HCT116 (cell line): ENCODE data around the gene HEG1. TPM values are rescaled to one million over a fixed set of nuclear protein-coding genes. Genes with fewer than 3 reads are reported as not detected.

Experiments used
- ATAC-seq: fragments of 200-7000 bp; cut with Tn5 transposase; 2 replicates; pipeline ENCODE4 v1.9.1; 2020; ENCODE audit warnings: mild to moderate bottlenecking, moderate library complexity
- BruUV-seq: library from RNA; stranded (reverse); fragments of 400-500 nt; replicated peaks from 2 replicates; lab custom pipeline; 2021; lab: Mats Ljungman, UMichigan
- CTCF ChIA-PET: fragments of 300-600 bp; sonication (Branson Sonifier 250); formaldehyde crosslinking; loops from one replicate; lab custom pipeline; 2021; ENCODE audit warnings: antibody characterized with exemption; lab: Charles Lee
- POLR2A ChIA-PET: fragments of 300-600, 350-600 bp; sonication (Branson Sonifier 250); formaldehyde crosslinking; loops from one replicate; lab custom pipeline; 2021; ENCODE audit warnings: antibody characterized with exemption; lab: Charles Lee
- RAD21 ChIA-PET, 2 experiments: fragments of 300-600 bp; sonication (Branson Sonifier 250); formaldehyde crosslinking; loops; one replicate each; lab custom pipeline; 2023; ENCODE audit warnings: low total read pairs in 2 of 2; ENCODE audit not compliant: uncharacterized antibody in 2 of 2, unreplicated experiment in 2 of 2, low non-redundant PET in 1 of 2; lab: Charles Lee
- DNase-seq: peaks from one replicate; pipeline ENCODE4 v3.0.0-alpha.2; 2010; ENCODE audit warnings: low read depth, low spot score
- H2AFZ ChIP-seq: fragments of 200-600 bp; shearing (Covaris generic), sonication (generic); 2 replicates; pipeline ENCODE4 v1.6.1; 2017; ENCODE audit warnings: low read depth, mixed run types, mixed read lengths, antibody characterized with exemption, low read length; ENCODE audit not compliant: poor library complexity, severe bottlenecking
- H3K27ac ChIP-seq: 2 replicates; pipeline ENCODE4 v1.5.1; 2012; ENCODE audit warnings: low read depth, low read length
- H3K27me3 ChIP-seq: fragments of 200-600 bp; sonication (generic); 2 replicates; pipeline ENCODE4 v1.6.1; 2016; ENCODE audit warnings: mixed run types, low read length, mixed read lengths; ENCODE audit not compliant: insufficient read depth
- H3K36me3 ChIP-seq, 2 experiments: fragments of 200-500 bp in 1 of 2; fragments of 200-600 bp in 1 of 2; sonication (Bioruptor generic) in 1 of 2; sonication (generic) in 1 of 2; 2 replicates each; pipeline versions ENCODE4 v1.5.1 to v1.6.1; 2014 to 2016; ENCODE audit warnings: low read length in 2 of 2, inconsistent platforms in 1 of 2, mixed read lengths in 1 of 2, mixed run types in 1 of 2; ENCODE audit not compliant: insufficient read depth in 2 of 2, control insufficient read depth in 1 of 2
- H3K4me1 ChIP-seq, 2 experiments: fragments of 200-600 bp in 1 of 2; sonication (generic) in 1 of 2; 2 replicates each; pipeline versions ENCODE4 v1.5.1 to v1.6.1; 2012 to 2017; ENCODE audit warnings: low read length in 2 of 2, inconsistent platforms in 1 of 2, mild to moderate bottlenecking in 1 of 2, mixed read lengths in 1 of 2, mixed run types in 1 of 2, moderate library complexity in 1 of 2; ENCODE audit not compliant: insufficient read depth in 2 of 2, control insufficient read depth in 1 of 2
- H3K4me2 ChIP-seq: fragments of 200-600 bp; sonication (generic); 2 replicates; pipeline ENCODE4 v1.6.1; 2017; ENCODE audit warnings: mixed run types, low read length, mixed read lengths
- H3K4me3 ChIP-seq, 2 experiments: fragments of 200-600 bp in 1 of 2; sonication (generic) in 1 of 2; replicated peaks in 1 of 2; 2 replicates each; pipeline ENCODE4 v1.5.1; 2011 to 2016; ENCODE audit warnings: low read length in 2 of 2, control low read depth in 1 of 2, low read depth in 1 of 2, mild to moderate bottlenecking in 1 of 2, mixed read lengths in 1 of 2, mixed run types in 1 of 2
- H3K79me2 ChIP-seq: fragments of 200-600 bp; sonication (generic); 2 replicates; pipeline ENCODE4 v1.6.1; 2017; ENCODE audit warnings: mild to moderate bottlenecking, mixed run types, low read length, moderate library complexity, mixed read lengths; ENCODE audit not compliant: insufficient read depth
- H3K9ac ChIP-seq: fragments of 200-600 bp; sonication (generic); 2 replicates; pipeline ENCODE4 v1.6.1; 2016; ENCODE audit warnings: low read length, mixed read lengths
- H3K9me2 ChIP-seq: fragments of 200-600 bp; sonication (generic), shearing (Covaris generic); 2 replicates; pipeline ENCODE4 v1.6.1; 2017; ENCODE audit warnings: mixed run types, mild to moderate bottlenecking, moderate library complexity; ENCODE audit not compliant: insufficient read depth
- H3K9me3 ChIP-seq, 2 experiments: fragments of 200-500 bp in 1 of 2; fragments of 200-600 bp in 1 of 2; sonication (Bioruptor generic) in 1 of 2; sonication (generic) in 1 of 2; 2 replicates each; pipeline ENCODE4 v1.6.1; 2014 to 2017; ENCODE audit warnings: low read length in 2 of 2, mixed read lengths in 2 of 2, inconsistent platforms in 1 of 2, low read depth in 1 of 2, mild to moderate bottlenecking in 1 of 2, mixed run types in 1 of 2, moderate library complexity in 1 of 2; ENCODE audit not compliant: control insufficient read depth in 1 of 2, insufficient read depth in 1 of 2
- H4K20me1 ChIP-seq: fragments of 200-600 bp; sonication (generic), shearing (Covaris generic); 2 replicates; pipeline ENCODE4 v1.6.1; 2017; ENCODE audit warnings: mixed run types, mild to moderate bottlenecking, moderate library complexity; ENCODE audit not compliant: insufficient read depth
- ATF3 ChIP-seq: IDR thresholded peaks from 2 replicates; pipeline ENCODE4 v1.6.1; 2012
- CBX3 ChIP-seq: IDR thresholded peaks from 2 replicates; pipeline ENCODE4 v1.6.1; 2012; ENCODE audit warnings: low read depth
- CTCF ChIP-seq, 3 experiments: fragments of 200-600 bp in 1 of 3; sonication (generic) in 1 of 3; IDR thresholded peaks in 2 of 3; conservative IDR thresholded peaks in 1 of 3; 2 replicates each; pipeline ENCODE4 v1.5.1; 2012 to 2017; ENCODE audit warnings: low read depth in 2 of 3, low read length in 2 of 3, antibody characterized with exemption in 1 of 3, borderline replicate concordance in 1 of 3, control low read depth in 1 of 3, mild to moderate bottlenecking in 1 of 3, mixed read lengths in 1 of 3, mixed run types in 1 of 3, moderate library complexity in 1 of 3; ENCODE audit not compliant: insufficient read depth in 1 of 3
- EGR1 ChIP-seq: IDR thresholded peaks from 2 replicates; pipeline ENCODE4 v1.6.1; 2012; ENCODE audit warnings: low read depth
- EZH2phosphoT487 ChIP-seq: fragments of 200-600 bp; IDR thresholded peaks from 2 replicates; pipeline ENCODE4 v1.6.1; 2018; ENCODE audit warnings: antibody characterized with exemption, borderline replicate concordance
- JUND ChIP-seq: IDR thresholded peaks from 2 replicates; pipeline ENCODE4 v1.6.1; 2012
- POLR2A ChIP-seq: IDR thresholded peaks from 2 replicates; pipeline ENCODE4 v1.7.0; 2011; ENCODE audit warnings: borderline replicate concordance; ENCODE audit not compliant: insufficient read depth, insufficient read length; ENCODE audit errors: extremely low read depth
- YY1 ChIP-seq: IDR thresholded peaks from 2 replicates; pipeline ENCODE4 v1.6.1; 2011; ENCODE audit warnings: low read length, low read depth, moderate library complexity, mild to moderate bottlenecking; ENCODE audit not compliant: insufficient replicate concordance; ENCODE audit errors: extremely low read depth
- ZNF274 ChIP-seq: fragments of 200-500 bp; sonication (Bioruptor generic); IDR thresholded peaks from 2 replicates; pipeline ENCODE4 v1.6.1; 2014; ENCODE audit warnings: mild to moderate bottlenecking, low read depth, low read length, inconsistent platforms
- intact Hi-C: fragments of 100-400 bp; cut with micrococcal nuclease; formaldehyde crosslinking; loops from 2 replicates; pipeline ENCODE4 v1.10.0; 2022
- total RNA-seq: library from RNA; stranded (reverse); gene quantifications from one replicate; pipeline ENCODE4 v1.2.1, GENCODE V29; 2021; ENCODE audit not compliant: unreplicated experiment

The HEG1 gene
- total RNA-seq, 1 experiment from 2014 or later: 2.6 TPM

- CTCF ChIA-PET: no interaction called here
- BruUV-seq: no TSS peak
- Histone ChIP-seq H3K9me2 (no peaks in the 10 kb centered on the region), H2AFZ (no peak overlapping the region), H3K4me3 (no peak overlapping the region), H3K36me3 (0 out of 4 replicates have a peak, but pooled peaks cover 0 to 10% of the 10 kb centered on the region in 2 experiments), H3K4me2 (no peak overlapping the region)
- no peak for DNase-seq
- TF ChIP-seq EZH2phosphoT487 (no peak), CTCF (IDR thresholded peaks at IDR 0.05 in 2 of 3, conservative IDR thresholded peaks at IDR 0.05 in 1 of 3; ENCODE audit: borderline replicate concordance in 1 of 3, insufficient read depth in 1 of 3, low read depth in 2 of 3, low read length in 2 of 3) (0 out of 6 replicates have a peak, but pooled peaks of 1 of the 3 experiments have one; percentile 11), POLR2A (no peak), CBX3 (no peak)
- TF ChIP-seq, all 23 proteins: peak for 1
- peaks cover 11 to 29% of the 10 kb centered on the region in 2 experiments for H3K4me1 ChIP-seq
- H3K9me3 ChIP-seq: no peaks in the 10 kb centered on the region
- H4K20me1 ChIP-seq: peaks cover 8% of the 10 kb centered on the region; the same call in 1 of the 2 replicates
- RAD21 ChIA-PET: no interaction called here
- no peak for ATAC-seq
- H3K27me3 ChIP-seq: no peaks in the 10 kb centered on the region
- H3K79me2 ChIP-seq: no peaks in the 10 kb centered on the region
- no peak overlapping the region for H3K9ac ChIP-seq
- intact Hi-C loops: no loop called here
- POLR2A ChIA-PET: no interaction called here
- H3K27ac ChIP-seq: no peak overlapping the region
These were observed 19.9 kb upstream of the HEG1 start for GRCh38 chr3:125075738-125076137.

DNA sequence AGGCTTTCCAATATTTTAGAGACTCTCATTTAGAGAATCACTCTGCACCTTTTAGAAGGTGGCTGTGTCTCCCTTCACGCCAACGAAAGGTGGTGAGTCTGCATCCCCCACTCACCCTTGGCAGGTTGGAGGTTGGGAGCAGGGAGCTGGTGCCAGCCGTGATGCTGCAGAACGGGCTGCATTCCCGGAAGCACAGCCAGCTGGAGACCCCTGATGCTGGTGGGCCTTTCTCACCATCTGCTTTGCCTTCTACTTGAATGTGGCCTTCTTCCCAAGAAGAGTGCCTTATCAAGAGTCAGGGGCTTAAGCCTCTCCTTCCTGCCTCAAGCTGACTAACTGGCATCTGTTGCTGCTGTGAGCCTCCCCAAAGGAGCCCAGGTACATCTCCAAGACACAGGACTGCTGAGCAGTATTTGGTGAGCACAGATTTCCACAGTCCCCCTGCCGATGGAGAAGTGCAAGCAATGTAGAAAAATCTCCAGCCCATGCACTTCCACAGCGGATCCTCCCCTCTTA is 17.7 kb upstream of the HEG1 start:
- POLR2A ChIA-PET: no interaction called here

More for the DNA sequence above, 17.7 kb upstream of the HEG1 start:
- Histone ChIP-seq H3K79me2 (no peaks in the 10 kb centered on the region), H3K9me3 (no peaks in the 10 kb centered on the region), H2AFZ (no peak overlapping the region), H3K4me1 (peaks cover 0 to 6% of the 10 kb centered on the region in 2 experiments; a peak in 1 of 4 replicates), H4K20me1 (no peaks in the 10 kb centered on the region), H3K27me3 (no peaks in the 10 kb centered on the region), H3K4me2 (no peak overlapping the region), H3K9me2 (no peaks in the 10 kb centered on the region), H3K27ac (no peak overlapping the region), H3K36me3 (0 out of 4 replicates have a peak, but pooled peaks cover 0 to 9% of the 10 kb centered on the region in 2 experiments), H3K9ac (no peak overlapping the region), H3K4me3 (no peak overlapping the region)
- no peak for TF ChIP-seq EGR1
- no peak for TF ChIP-seq ZNF274
- no peak for TF ChIP-seq ATF3
- no peak for TF ChIP-seq CBX3
- TF ChIP-seq YY1: no peak
- no peak for TF ChIP-seq JUND
- intact Hi-C loops: no loop called here
- ATAC-seq (no peak), DNase-seq (no peak)
- no TSS peak for BruUV-seq
- ChIA-PET CTCF (no interaction called here), RAD21 (no interaction called here)
